Thyroid gland (tissue), 4 donors: Measurements from ENCODE around the gene ATXN2L. TPM values are rescaled to one million over a fixed set of nuclear protein-coding genes. Genes with fewer than 3 reads are reported as not detected.

Source experiments
- DNase-seq, 2 donors: peaks; one replicate each; pipeline ENCODE4 v3.0.0-alpha.2; 2019
- H3K27ac ChIP-seq, 3 donors: fragments of 200-600 bp; sonication (generic); 1 replicate in 2 of 3; 2 replicates in 1 of 3; pipeline ENCODE4 v1.5.1; 2016 to 2019; ENCODE audit warnings: mild to moderate bottlenecking in 1 of 3, moderate library complexity in 1 of 3
- H3K27me3 ChIP-seq: fragments of 200-600 bp; sonication (generic); one replicate; pipeline ENCODE4 v1.5.1; 2019
- H3K36me3 ChIP-seq, 2 donors: fragments of 200-600 bp; sonication (generic); one replicate each; pipeline ENCODE4 v1.5.1; 2016 to 2019
- H3K4me1 ChIP-seq, 2 donors: fragments of 200-600 bp; sonication (generic); one replicate each; pipeline ENCODE4 v1.5.1; 2017 to 2019
- H3K4me3 ChIP-seq, 3 donors: fragments of 200-600 bp; sonication (generic); replicated peaks in 1 of 3; 1 replicate in 2 of 3; 2 replicates in 1 of 3; pipeline ENCODE4 v1.5.1; 2016; ENCODE audit warnings: mild to moderate bottlenecking in 1 of 3
- H3K9me3 ChIP-seq: fragments of 200-600 bp; sonication (generic); one replicate; pipeline ENCODE4 v1.5.1; 2017
- CTCF ChIP-seq, 6 experiments: fragments of 200-600 bp in 3 of 6; fragments of 450-650 bp in 3 of 6; sonication (generic) in 3 of 6; IDR thresholded peaks; one replicate each; pipeline ENCODE4 v1.5.1; 2016 to 2019; ENCODE audit warnings: antibody characterized with exemption in 6 of 6, mild to moderate bottlenecking in 2 of 6, inconsistent platforms in 1 of 6, moderate library complexity in 1 of 6
- POLR2A ChIP-seq, 2 donors: fragments of 450-650 bp; IDR thresholded peaks; one replicate each; pipeline ENCODE4 v1.6.1; 2017; ENCODE audit warnings: antibody characterized with exemption in 2 of 2, mild to moderate bottlenecking in 2 of 2, moderate library complexity in 1 of 2
- WGBS, 2 donors: methylation state at CpG; one replicate each; pipeline ENCODE4 v1.1.5; 2017; 5-methylcytosine and 5-hydroxymethylcytosine counted together
- intact Hi-C: fragments of 100-400 bp; cut with DNase I; formaldehyde crosslinking; loops from one replicate; pipeline ENCODE4 v1.15.1; 2023
- total RNA-seq, 4 donors: library from RNA; depleted of rRNA; stranded (reverse); fragments of >200 nt; gene quantifications; one replicate each; pipeline ENCODE4 v1.2.3, GENCODE V29; 2016

The ATXN2L gene
- total RNA-seq, 4 donors from 2014 or later, result 49.3 to 78.7 (median 62.0) TPM

- Histone ChIP-seq H3K4me3 (peak overlapping the region; percentile 24 to 100 (median 100)), H3K27ac (peak overlapping the region; percentile 94 to 99 (median 99)), H3K4me1 (peaks cover 15 to 19% of the 10 kb centered on the region in 2 donors), H3K27me3 (no peaks in the 10 kb centered on the region), H3K36me3 (peaks cover 14 to 20% of the 10 kb centered on the region in 2 donors), H3K9me3 (no peaks in the 10 kb centered on the region)
- 31% methylated on average over 13 of the region's 13 CpGs for WGBS, 2 donors
- intact Hi-C loops, result no loop called here
- no peak for DNase-seq
- TF ChIP-seq CTCF (IDR thresholded peaks at IDR 0.05) (no peak), POLR2A (IDR thresholded peaks at IDR 0.05) (no peak)
Measured at GRCh38 chr16:28821874-28822519, 802 bp upstream of the ATXN2L start.

GRCh38 chr16:28823291-28823872 is 583 bp downstream of the ATXN2L start:
- H3K9me3 ChIP-seq, result no peaks in the 10 kb centered on the region
- no CpG with 5 or more reads among the region's 62 CpGs for WGBS, 2 donors
- H3K27ac ChIP-seq, result peak overlapping the region; percentile 94 to 99 (median 99)
- H3K36me3 ChIP-seq, result peaks cover 27 to 33% of the 10 kb centered on the region in 2 donors
- intact Hi-C loops, result no loop called here
- H3K27me3 ChIP-seq, result no peaks in the 10 kb centered on the region
- peak overlapping the region; percentile 99 to 100 (median 100) for H3K4me3 ChIP-seq
- TF ChIP-seq CTCF (IDR thresholded peaks at IDR 0.05) (no peak), POLR2A (IDR thresholded peaks at IDR 0.05) (no peak)
- DNase-seq, result no peak
- peaks cover 15 to 19% of the 10 kb centered on the region in 2 donors for H3K4me1 ChIP-seq

DNA sequence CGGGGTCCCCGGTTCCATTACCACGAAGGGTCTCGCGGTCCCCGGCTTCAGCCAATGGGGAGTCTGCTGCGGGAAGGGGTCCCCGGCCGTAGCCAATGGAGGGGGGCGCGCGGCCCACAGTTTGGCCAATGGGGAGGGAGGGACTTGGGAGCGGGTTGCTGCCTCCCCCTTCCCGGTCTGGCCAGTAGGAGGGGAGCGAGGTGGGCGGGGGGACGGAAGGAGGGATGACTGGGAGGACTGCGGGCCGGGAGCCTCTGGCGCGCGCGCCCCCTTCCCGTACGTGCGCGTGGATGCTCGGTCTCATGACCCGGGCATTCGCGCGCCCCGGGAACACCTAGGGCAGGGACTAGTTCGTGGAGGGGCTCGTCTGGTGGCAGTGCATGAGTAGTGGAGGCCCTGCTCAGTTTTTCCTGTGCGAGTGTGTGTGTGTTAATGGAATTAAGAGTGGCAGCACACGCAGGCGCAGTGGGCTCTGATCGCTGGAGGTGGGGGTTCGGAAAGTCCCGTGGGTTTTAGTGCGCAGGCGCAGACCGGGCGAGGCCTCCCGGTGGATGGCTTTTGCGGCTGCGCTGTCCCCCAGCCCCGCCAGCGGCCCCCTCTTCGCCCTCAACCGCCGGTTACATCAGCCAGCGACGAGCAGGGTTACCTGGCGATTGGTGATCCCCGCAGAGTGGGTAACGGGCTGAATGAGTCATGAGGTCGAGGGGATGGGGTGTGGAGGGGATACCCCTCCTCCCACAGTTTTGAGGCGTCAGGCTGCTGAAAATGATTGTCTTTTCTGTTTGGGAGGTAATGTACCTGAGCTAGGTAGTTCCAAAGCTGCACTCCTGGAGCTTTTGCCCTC is 1.3 kb downstream of the ATXN2L start:
- WGBS, 2 donors, result 0% methylated on average over 2 to 19 of the region's 60 CpGs
- intact Hi-C loops, result no loop called here
- TF ChIP-seq POLR2A (IDR thresholded peaks at IDR 0.05) (peak in 1 of 2 donors; percentile 78), CTCF (IDR thresholded peaks at IDR 0.05) (peak in 3 of 6 experiments; percentile 14 to 30 (median 21))
- Histone ChIP-seq H3K9me3 (no peaks in the 10 kb centered on the region), H3K27me3 (no peaks in the 10 kb centered on the region), H3K36me3 (peaks cover 34 to 40% of the 10 kb centered on the region in 2 donors), H3K4me3 (peak overlapping the region; percentile 99 to 100 (median 100)), H3K27ac (peak overlapping the region; percentile 94 to 99 (median 99)), H3K4me1 (peaks cover 15 to 19% of the 10 kb centered on the region in 2 donors)
- DNase-seq, result peak; percentile 98

DNA sequence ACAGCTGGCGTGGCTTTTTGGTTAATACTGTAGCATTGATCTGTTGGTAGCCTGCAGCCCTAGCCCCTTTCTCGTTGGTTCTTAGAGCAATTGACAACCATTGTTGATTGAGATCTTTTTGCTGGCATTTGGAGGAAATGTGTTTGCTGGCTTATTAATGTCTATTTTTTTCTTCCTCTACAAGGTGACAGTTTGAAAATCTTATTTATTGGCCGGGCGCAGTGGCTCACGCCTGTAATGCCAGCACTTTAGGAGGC is 1.8 kb downstream of the ATXN2L start:
- Histone ChIP-seq H3K4me3 (peak overlapping the region; percentile 99 to 100 (median 100)), H3K9me3 (no peaks in the 10 kb centered on the region), H3K27me3 (no peaks in the 10 kb centered on the region), H3K36me3 (peaks cover 39 to 46% of the 10 kb centered on the region in 2 donors), H3K4me1 (peaks cover 15 to 19% of the 10 kb centered on the region in 2 donors), H3K27ac (peak overlapping the region; percentile 94 to 99 (median 99))
- intact Hi-C loops, result no loop called here
- no peak for TF ChIP-seq CTCF (IDR thresholded peaks at IDR 0.05)
- no peak for TF ChIP-seq POLR2A (IDR thresholded peaks at IDR 0.05)
- WGBS, 2 donors, result 32 to 47% methylated on average over 5 of the region's 5 CpGs
- no peak for DNase-seq
